Measurements from ENCODE around the gene SPOCK1.

Gene SPOCK1

GRCh38 chr5:137328991-137329390, 170.1 kb downstream of the SPOCK1 start:
- DNase-seq (ENCODE audit: low spot score): no peak

DNA sequence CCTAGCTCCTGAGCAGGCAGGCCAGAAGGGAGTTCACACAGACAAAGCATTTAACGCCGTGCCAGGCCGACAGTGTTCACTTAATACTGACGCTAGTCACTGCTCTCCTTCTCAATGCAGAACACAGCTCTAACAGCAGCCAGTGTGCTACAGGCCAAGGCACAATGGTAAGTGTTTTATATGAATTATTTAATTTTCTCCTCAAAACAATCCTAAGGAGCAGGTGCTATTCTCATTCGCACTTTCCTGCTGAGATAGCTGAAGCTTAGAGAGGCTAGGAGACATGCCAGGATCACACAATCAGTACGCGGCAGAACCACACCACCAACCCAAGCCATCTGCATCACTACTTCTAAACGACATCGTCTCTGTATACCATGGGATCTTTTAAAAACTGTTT, 170.7 kb downstream of the SPOCK1 start:
- DNase-seq (ENCODE audit: low spot score): no peak

- DNase-seq (ENCODE audit: low spot score): no peak
These were observed 173.4 kb downstream of the SPOCK1 start for GRCh38 chr5:137325721-137326120.

GRCh38 chr5:137320056-137321045, 178.8 kb downstream of the SPOCK1 start:
- peak; percentile 18 for DNase-seq (ENCODE audit: low spot score)

DNA sequence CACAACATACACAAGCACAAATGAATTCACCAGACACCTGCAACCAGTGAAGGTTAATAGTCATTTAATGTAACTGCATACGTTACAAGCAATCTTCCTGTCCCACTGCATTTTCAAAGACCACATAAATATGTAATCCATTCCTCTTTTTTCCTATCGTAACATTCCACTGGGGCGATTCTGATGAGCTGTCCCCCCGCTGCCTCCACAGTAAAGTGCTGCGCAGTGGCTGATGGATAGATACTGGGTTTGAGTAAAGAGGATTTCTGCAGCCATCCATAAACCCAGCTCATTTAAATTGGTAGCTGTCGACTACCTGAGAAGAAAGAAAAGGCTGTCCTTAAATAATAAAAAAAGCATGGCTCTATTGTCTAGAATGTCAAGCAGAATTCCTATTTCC, 181.1 kb downstream of the SPOCK1 start:
- no peak for DNase-seq (ENCODE audit: low spot score)

GRCh38 chr5:137316346-137316736, 182.8 kb downstream of the SPOCK1 start:
- no peak for DNase-seq (ENCODE audit: low spot score)

- no peak for DNase-seq (ENCODE audit: low spot score)
These were observed 183.4 kb downstream of the SPOCK1 start for GRCh38 chr5:137315534-137316345.

- no peak for DNase-seq (ENCODE audit: low spot score)
These were observed 184.0 kb downstream of the SPOCK1 start for GRCh38 chr5:137315109-137315508.

GRCh38 chr5:137313526-137314175, 185.5 kb downstream of the SPOCK1 start:
- DNase-seq (ENCODE audit: low spot score): no peak

- DNase-seq (ENCODE audit: low spot score): no peak
These were observed 187.1 kb downstream of the SPOCK1 start for GRCh38 chr5:137312011-137312410.

GRCh38 chr5:137310051-137310730, 188.9 kb downstream of the SPOCK1 start:
- DNase-seq (ENCODE audit: low spot score): no peak

GRCh38 chr5:137309290-137309689, 189.8 kb downstream of the SPOCK1 start:
- no peak for DNase-seq (ENCODE audit: low spot score)

- DNase-seq (ENCODE audit: low spot score): no peak
These were observed 190.8 kb downstream of the SPOCK1 start for GRCh38 chr5:137308311-137308710.

DNA sequence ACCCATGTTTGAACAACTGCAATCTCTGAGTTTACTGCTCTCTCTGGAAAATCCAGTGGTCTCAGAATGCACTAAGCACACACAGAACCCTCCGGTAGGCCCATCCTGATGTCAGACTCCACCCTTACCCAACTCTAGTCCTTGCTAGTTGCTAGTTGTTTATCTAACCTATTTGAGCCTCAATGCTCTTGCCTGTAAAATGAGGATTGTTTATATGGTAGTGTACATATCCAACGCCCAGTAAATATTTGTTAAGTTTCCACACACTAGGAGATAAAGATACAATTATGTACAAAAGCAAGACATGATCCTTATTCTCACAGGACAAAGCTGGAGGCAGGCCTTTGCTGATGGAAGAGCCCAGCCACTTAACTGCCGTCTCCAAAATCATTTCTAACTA, 192.2 kb downstream of the SPOCK1 start:
- peak; percentile 27 for DNase-seq (ENCODE audit: low spot score)

- no peak for DNase-seq (ENCODE audit: low spot score)
These were observed 193.0 kb downstream of the SPOCK1 start for GRCh38 chr5:137305971-137306602.

- peak; percentile 23 for DNase-seq (ENCODE audit: low spot score)
These were observed 194.8 kb downstream of the SPOCK1 start for GRCh38 chr5:137304226-137304874.

GRCh38 chr5:137303509-137303908, 195.6 kb downstream of the SPOCK1 start:
- DNase-seq (ENCODE audit: low spot score): no peak

GRCh38 chr5:137300411-137301240, 198.5 kb downstream of the SPOCK1 start:
- DNase-seq (ENCODE audit: low spot score): no peak

DNA sequence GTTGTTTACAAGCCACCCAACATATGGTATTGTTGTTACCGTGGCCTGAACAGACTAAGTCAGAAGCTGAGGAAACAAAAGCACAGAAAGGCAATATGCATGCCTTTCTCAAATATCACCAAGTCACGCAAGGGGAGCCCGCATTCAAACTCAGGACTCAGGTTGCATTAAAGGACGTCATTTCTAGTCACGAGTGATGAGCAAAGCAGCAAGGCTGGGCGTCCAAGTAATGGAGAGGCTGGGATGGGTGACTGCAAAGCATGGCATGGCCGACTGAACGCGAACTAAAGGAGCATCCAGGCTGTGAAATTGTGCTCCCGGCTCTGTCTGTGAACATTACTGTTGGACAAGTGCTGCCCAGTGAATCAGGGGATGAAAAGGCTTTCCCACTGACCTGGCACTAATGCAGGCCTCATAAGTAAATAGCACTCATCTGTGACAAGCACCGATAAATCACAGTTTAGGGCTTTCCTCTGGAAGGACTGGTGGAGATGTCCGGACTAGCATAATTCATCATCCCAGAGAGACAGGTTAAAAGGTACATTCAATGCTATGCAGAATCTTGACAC, 202.8 kb downstream of the SPOCK1 start:
- no peak for DNase-seq (ENCODE audit: low spot score)

DNA sequence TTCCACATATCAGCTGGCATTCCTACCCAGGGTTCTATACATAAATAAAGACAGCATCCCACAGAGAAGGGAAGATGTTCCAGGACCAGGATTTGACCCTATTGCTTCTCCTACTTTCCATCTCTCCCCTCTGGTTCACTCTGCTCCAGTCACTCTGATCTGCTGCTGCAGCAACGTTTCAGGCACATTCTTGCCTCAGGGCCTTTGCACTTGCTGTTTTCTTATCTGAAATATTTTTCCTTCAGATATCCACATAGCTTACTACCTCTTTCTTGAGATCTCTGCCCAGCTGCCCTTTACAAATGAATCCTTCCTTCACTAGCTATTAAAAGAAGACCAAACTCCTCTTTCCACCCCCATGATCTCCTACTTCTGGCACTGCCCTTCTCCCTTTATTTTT, 204.5 kb downstream of the SPOCK1 start:
- DNase-seq (ENCODE audit: low spot score): no peak
